Spleen (tissue), 11 donors: Measurements from ENCODE around the gene TSHZ2. TPM values are rescaled to one million over a fixed set of nuclear protein-coding genes. Genes with fewer than 3 reads are reported as not detected.

Experiments
- DNase-seq: peaks from one replicate; pipeline ENCODE4 v3.0.0-alpha.2; 2020
- H3K27ac ChIP-seq, 8 donors: fragments of 200-600 bp; sonication (generic) in 7 of 8; 1 replicate in 4 of 8; 2 replicates in 4 of 8; pipeline versions ENCODE4 v1.5.0 to v1.8.0; 2016 to 2021; ENCODE audit warnings: inconsistent platforms in 4 of 8, mild to moderate bottlenecking in 4 of 8, moderate library complexity in 1 of 8
- H3K27me3 ChIP-seq, 7 donors: fragments of 200-600 bp; sonication (generic) in 6 of 7; replicated peaks in 1 of 7; 1 replicate in 4 of 7; 2 replicates in 3 of 7; pipeline versions ENCODE4 v1.5.0 to v1.8.0; 2016 to 2021; ENCODE audit warnings: inconsistent platforms in 3 of 7, mild to moderate bottlenecking in 1 of 7
- H3K36me3 ChIP-seq, 6 donors: fragments of 200-600 bp; sonication (generic) in 5 of 6; 1 replicate in 4 of 6; 2 replicates in 2 of 6; pipeline versions ENCODE4 v1.5.0 to v1.8.0; 2016 to 2021; ENCODE audit warnings: inconsistent platforms in 2 of 6
- H3K4me1 ChIP-seq, 6 donors: fragments of 200-600 bp; sonication (generic) in 5 of 6; 1 replicate in 3 of 6; 2 replicates in 3 of 6; pipeline versions ENCODE4 v1.5.0 to v1.8.0; 2016 to 2021; ENCODE audit warnings: inconsistent platforms in 3 of 6
- H3K4me3 ChIP-seq, 8 donors: fragments of 200-600 bp; sonication (generic) in 7 of 8; 1 replicate in 4 of 8; 2 replicates in 4 of 8; pipeline versions ENCODE4 v1.5.0 to v1.8.0; 2016 to 2021; ENCODE audit warnings: inconsistent platforms in 4 of 8, mild to moderate bottlenecking in 4 of 8, moderate library complexity in 2 of 8
- H3K9me3 ChIP-seq, 8 donors: fragments of 200-600 bp; sonication (generic) in 7 of 8; 1 replicate in 4 of 8; 2 replicates in 4 of 8; pipeline versions ENCODE4 v1.5.0 to v1.8.0; 2016 to 2021; ENCODE audit warnings: inconsistent platforms in 4 of 8
- CTCF ChIP-seq, 11 experiments: fragments of 200-600 bp in 7 of 11; fragments of 450-650 bp in 4 of 11; sonication (generic) in 4 of 11; IDR thresholded peaks in 8 of 11; conservative IDR thresholded peaks in 3 of 11; 1 replicate in 7 of 11; 2 replicates in 4 of 11; pipeline versions ENCODE4 v1.4.0 to v1.8.0; 2016 to 2021; ENCODE audit warnings: antibody characterized with exemption in 11 of 11, inconsistent platforms in 4 of 11, mild to moderate bottlenecking in 1 of 11
- POLR2A ChIP-seq, 3 donors: fragments of 450-650 bp; IDR thresholded peaks; one replicate each; pipeline ENCODE4 v1.5.1; 2017; ENCODE audit warnings: antibody characterized with exemption in 3 of 3, mild to moderate bottlenecking in 1 of 3
- POLR2AphosphoS5 ChIP-seq, 3 donors: sonication (generic); formaldehyde crosslinking; IDR thresholded peaks; one replicate each; pipeline ENCODE4 v1.5.1; 2017; ENCODE audit warnings: antibody characterized with exemption in 3 of 3
- WGBS, 5 donors: extraction: QIAGEN DNeasy Blood & Tissue Kit in 3 of 5; methylation state at CpG; one replicate each; pipeline versions ENCODE4 v1.1.5 to v1.1.7; 2013 to 2018; 5-methylcytosine and 5-hydroxymethylcytosine counted together
- intact Hi-C: fragments of 100-400 bp; cut with DNase I; formaldehyde crosslinking; loops from one replicate; pipeline ENCODE4 v1.15.0; 2023; ENCODE audit warnings: low total_unique reads
- polyA plus RNA-seq, 3 donors: library from polyadenylated mRNA; stranded (reverse); fragments of 200-250 nt; gene quantifications; one replicate each; pipeline ENCODE4 v1.2.1, GENCODE V29; 2013
- total RNA-seq, 7 donors: library from RNA; depleted of rRNA in 3 of 7; stranded (reverse); fragments of >200 nt in 3 of 7; fragmentation: NEBNext Ultra II Directional in 4 of 7; extraction: Animal tissue kit (Norgen Biotek cat#: 25700) in 4 of 7; gene quantifications; one replicate each; pipeline versions ENCODE4 v1.1.0 to v1.2.1, GENCODE V29; 2016 to 2021
- donor health status: healthy with polysubstance abuse.
- donor health status: DM: no; HTN: no; CAD: no; lungs with moderate emphysema.
- donor health status: DM: no; HTN: no; CAD: no.
- donor health status: Bipolar disorder and iron deficiency.
- donor health status: healthy.
- donor health status: DM: no; HTN: no; CAD: no.
- donor health status: DM: yes; HTN: yes; CAD: no.

Gene TSHZ2
- total and polyA plus RNA-seq, 10 donors, result 0.86 to 19.2 (median 15.7) TPM

GRCh38 chr20:53343448-53343847 lies 371.3 kb downstream of the TSHZ2 start:
- no peaks in the 10 kb centered on the region for H3K36me3 ChIP-seq
- H3K4me1 ChIP-seq, result peaks cover 0 to 9% (median 0%) of the 10 kb centered on the region in 6 donors
- DNase-seq, result no peak
- no peak for TF ChIP-seq POLR2AphosphoS5 (IDR thresholded peaks at IDR 0.05)
- no peak for TF ChIP-seq CTCF (IDR thresholded peaks at IDR 0.05 in 8 of 11, conservative IDR thresholded peaks at IDR 0.05 in 3 of 11)
- TF ChIP-seq POLR2A (IDR thresholded peaks at IDR 0.05), result no peak
- H3K27ac ChIP-seq, result no peak overlapping the region
- intact Hi-C loops, result no loop called here
- H3K9me3 ChIP-seq, result no peaks in the 10 kb centered on the region
- H3K4me3 ChIP-seq, result no peak overlapping the region
- no peaks in the 10 kb centered on the region for H3K27me3 ChIP-seq
- WGBS, 5 donors, result 84 to 93% (median 86%) methylated on average over 6 of the region's 6 CpGs

GRCh38 chr20:53344891-53345290 lies 372.7 kb downstream of the TSHZ2 start:
- H3K36me3 ChIP-seq, result no peaks in the 10 kb centered on the region
- DNase-seq, result no peak
- intact Hi-C loops, result no loop called here
- no peaks in the 10 kb centered on the region for H3K27me3 ChIP-seq
- TF ChIP-seq POLR2AphosphoS5 (IDR thresholded peaks at IDR 0.05), result no peak
- no peak for TF ChIP-seq CTCF (IDR thresholded peaks at IDR 0.05 in 8 of 11, conservative IDR thresholded peaks at IDR 0.05 in 3 of 11)
- TF ChIP-seq POLR2A (IDR thresholded peaks at IDR 0.05), result no peak
- peaks cover 0 to 3% (median 0%) of the 10 kb centered on the region in 8 donors for H3K9me3 ChIP-seq
- H3K4me1 ChIP-seq, result peaks cover 0 to 9% (median 0%) of the 10 kb centered on the region in 6 donors
- H3K4me3 ChIP-seq, result no peak overlapping the region
- no peak overlapping the region for H3K27ac ChIP-seq
- 57 to 80% (median 66%) methylated on average over 1 of the region's 1 CpG for WGBS, 5 donors

GRCh38 chr20:53345536-53346334 lies 373.6 kb downstream of the TSHZ2 start:
- Histone ChIP-seq H3K9me3 (peaks cover 0 to 9% (median 0%) of the 10 kb centered on the region in 8 donors), H3K4me1 (peaks cover 0 to 9% (median 0%) of the 10 kb centered on the region in 6 donors), H3K27me3 (no peaks in the 10 kb centered on the region), H3K36me3 (no peaks in the 10 kb centered on the region), H3K27ac (no peak overlapping the region), H3K4me3 (no peak overlapping the region)
- no peak for DNase-seq
- TF ChIP-seq POLR2A (IDR thresholded peaks at IDR 0.05) (no peak), POLR2AphosphoS5 (IDR thresholded peaks at IDR 0.05) (no peak), CTCF (IDR thresholded peaks at IDR 0.05 in 8 of 11, conservative IDR thresholded peaks at IDR 0.05 in 3 of 11) (no peak)
- intact Hi-C loops, result no loop called here
- WGBS, 5 donors, result 83 to 87% (median 86%) methylated on average over 18 of the region's 18 CpGs

- TF ChIP-seq POLR2A (IDR thresholded peaks at IDR 0.05), result no peak
- no peak for TF ChIP-seq POLR2AphosphoS5 (IDR thresholded peaks at IDR 0.05)
- no peak for TF ChIP-seq CTCF (IDR thresholded peaks at IDR 0.05 in 8 of 11, conservative IDR thresholded peaks at IDR 0.05 in 3 of 11)
- Histone ChIP-seq H3K36me3 (no peaks in the 10 kb centered on the region), H3K27me3 (no peaks in the 10 kb centered on the region), H3K4me3 (no peak overlapping the region), H3K4me1 (peaks cover 0 to 9% (median 0%) of the 10 kb centered on the region in 6 donors), H3K27ac (no peak overlapping the region), H3K9me3 (peaks cover 0 to 9% (median 0%) of the 10 kb centered on the region in 8 donors)
- no peak for DNase-seq
- WGBS, 5 donors, result 68 to 85% (median 75%) methylated on average over 11 of the region's 11 CpGs
- intact Hi-C loops, result no loop called here
Measured at GRCh38 chr20:53346335-53346648, 374.1 kb downstream of the TSHZ2 start.
